GM13977 (cell line): ENCODE results near the gene ERAS.

Source experiments
- DNase-seq: peaks from one replicate; pipeline ENCODE4 v3.0.0; 2012; ENCODE audit warnings: low spot score
- in situ Hi-C: fragments of 300-500 bp; cut with MboI; formaldehyde crosslinking; loops from one replicate; pipeline ENCODE4 v1.12.0; 2022; ENCODE audit warnings: low sequenced_read_pairs, low pct_unique_long_range_greater_than_20kb, mixed read lengths, inconsistent platforms; ENCODE audit not compliant: unreplicated experiment
- TF ChIP-seq, protein P1 (sequence below): IDR thresholded peaks from 2 replicates; pipeline ENCODE4 v1.5.1; 2012; ENCODE audit warnings: mild to moderate bottlenecking, control low read depth; ENCODE audit not compliant: insufficient read depth; ENCODE audit errors: extremely low read depth, missing control alignments

Gene ERAS

GRCh38 chrX:48831136-48831908 lies 5.0 kb downstream of the ERAS start:
- DNase-seq: no peak
- in situ Hi-C loops: no loop called here
- TF ChIP-seq, protein P1, sequence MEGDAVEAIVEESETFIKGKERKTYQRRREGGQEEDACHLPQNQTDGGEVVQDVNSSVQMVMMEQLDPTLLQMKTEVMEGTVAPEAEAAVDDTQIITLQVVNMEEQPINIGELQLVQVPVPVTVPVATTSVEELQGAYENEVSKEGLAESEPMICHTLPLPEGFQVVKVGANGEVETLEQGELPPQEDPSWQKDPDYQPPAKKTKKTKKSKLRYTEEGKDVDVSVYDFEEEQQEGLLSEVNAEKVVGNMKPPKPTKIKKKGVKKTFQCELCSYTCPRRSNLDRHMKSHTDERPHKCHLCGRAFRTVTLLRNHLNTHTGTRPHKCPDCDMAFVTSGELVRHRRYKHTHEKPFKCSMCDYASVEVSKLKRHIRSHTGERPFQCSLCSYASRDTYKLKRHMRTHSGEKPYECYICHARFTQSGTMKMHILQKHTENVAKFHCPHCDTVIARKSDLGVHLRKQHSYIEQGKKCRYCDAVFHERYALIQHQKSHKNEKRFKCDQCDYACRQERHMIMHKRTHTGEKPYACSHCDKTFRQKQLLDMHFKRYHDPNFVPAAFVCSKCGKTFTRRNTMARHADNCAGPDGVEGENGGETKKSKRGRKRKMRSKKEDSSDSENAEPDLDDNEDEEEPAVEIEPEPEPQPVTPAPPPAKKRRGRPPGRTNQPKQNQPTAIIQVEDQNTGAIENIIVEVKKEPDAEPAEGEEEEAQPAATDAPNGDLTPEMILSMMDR: no peak

GRCh38 chrX:48831909-48832291 lies 5.6 kb downstream of the ERAS start:
- in situ Hi-C loops: no loop called here
- DNase-seq: no peak
- TF ChIP-seq, protein P1: no peak

DNA sequence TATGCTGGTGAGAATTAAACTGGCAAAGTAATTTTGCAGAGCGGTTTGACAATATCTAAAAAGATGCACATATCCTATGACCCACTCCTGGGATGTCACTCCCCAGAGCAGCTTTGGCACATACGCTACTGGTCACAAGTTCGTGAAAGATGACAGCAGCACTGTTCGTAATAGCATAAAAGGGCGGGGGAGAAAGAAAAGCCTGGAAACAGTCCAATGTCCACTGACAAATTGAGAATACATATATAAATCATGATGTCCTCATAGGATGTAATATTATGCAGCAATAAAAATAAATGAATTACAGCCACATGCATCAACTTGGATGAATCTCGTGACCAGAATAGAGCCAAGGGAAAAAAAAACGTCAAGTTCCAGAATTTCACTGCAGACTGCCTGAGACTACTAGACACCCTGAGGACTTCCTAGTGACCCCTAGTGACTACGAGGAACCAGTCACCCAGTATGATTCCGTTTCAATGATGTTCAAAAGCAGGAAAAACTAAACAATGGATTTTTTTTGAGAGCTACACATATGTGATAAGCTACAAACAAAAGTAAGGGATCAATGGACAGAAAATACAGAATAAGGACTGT lies 7.3 kb downstream of the ERAS start:
- DNase-seq: no peak
- TF ChIP-seq, protein P1: no peak
- in situ Hi-C loops: no loop called here

DNA sequence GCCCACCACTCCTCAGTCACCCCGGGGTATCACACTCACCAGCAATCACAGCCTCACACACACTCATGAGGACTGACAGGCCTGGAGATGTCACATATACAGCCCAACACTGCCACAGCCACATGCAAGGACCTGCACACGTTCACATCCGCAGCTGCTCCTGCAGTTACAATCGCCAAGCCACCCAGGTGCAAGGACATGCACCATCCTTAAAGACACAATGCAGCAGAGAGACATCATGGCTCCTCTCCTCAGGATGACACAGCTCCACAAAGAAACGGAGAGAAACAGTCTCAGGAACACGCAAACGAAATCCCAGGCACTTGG lies 8.0 kb downstream of the ERAS start:
- DNase-seq: peak; percentile 36
- in situ Hi-C loops: no loop called here
- TF ChIP-seq, protein P1: no peak

DNA sequence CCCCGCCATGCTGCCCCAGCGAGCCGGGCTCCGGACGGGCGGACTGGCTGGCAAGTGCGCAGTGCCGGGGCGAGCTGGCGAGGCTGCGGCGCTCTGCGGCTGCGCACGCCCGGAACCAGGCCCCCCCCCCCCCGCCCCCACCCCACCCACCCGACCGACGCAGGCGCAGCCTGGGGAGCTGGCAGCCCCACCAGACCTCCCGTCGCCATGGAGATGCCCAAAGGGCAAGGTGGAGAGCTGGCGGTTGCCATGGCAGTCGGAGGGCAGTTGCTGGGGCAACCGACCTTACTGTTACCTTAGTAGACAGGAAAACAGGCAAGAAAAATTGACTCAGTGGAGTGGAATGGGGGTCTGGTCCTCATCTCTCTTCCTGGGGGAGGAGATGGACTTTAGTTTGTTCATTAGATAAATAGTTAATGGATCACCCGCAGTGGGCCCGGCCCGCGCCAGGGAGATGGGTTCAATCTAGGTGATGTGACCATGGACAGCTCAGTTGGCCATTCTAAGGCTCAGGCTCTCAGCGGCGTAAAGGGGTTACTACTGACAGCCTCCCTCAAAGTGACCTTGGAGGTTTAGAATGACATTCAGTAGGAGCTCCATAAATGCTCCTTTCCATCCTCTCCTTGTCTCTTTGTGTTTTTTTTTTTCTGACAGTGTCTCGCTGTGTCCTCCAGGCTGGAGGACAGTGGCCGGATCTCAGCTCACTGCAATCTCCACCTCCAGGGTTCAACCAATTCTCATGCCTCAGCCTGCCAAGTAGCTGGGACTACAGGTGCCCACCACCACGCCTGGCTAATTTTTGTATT lies 9.4 kb downstream of the ERAS start, which contains the start of gene PCSK1N:
Gene PCSK1N (minus strand): TSS at position 87 of the 806 bp plus-strand sequence. CDS start 78 bp downstream, at position 9.
- in situ Hi-C loops: no loop called here
- TF ChIP-seq, protein P1: no peak
- peak; percentile 42 for DNase-seq

DNA sequence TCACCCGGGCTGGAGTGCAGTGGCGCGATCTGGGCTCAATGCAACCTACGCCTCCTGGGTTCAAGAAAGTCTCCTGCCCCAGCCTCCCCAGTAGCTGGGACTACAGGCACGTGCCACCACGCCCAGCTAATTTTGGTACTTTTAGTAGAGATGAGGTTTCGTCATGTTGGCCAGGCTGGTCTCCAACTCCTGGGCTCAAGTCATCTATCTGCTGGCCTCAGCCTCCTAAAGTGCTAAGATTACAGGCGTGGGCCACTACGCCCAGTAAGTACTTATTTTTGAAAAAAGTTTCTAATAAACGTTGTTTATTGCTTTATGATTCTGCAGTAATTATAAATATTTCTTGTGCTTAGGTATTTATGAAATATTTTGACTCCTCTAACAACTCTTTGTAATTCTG lies 13.4 kb downstream of the ERAS start:
- in situ Hi-C loops: no loop called here
- TF ChIP-seq, protein P1: no peak
- no peak for DNase-seq
